ENCODE data around the gene PRR20G.

DNA sequence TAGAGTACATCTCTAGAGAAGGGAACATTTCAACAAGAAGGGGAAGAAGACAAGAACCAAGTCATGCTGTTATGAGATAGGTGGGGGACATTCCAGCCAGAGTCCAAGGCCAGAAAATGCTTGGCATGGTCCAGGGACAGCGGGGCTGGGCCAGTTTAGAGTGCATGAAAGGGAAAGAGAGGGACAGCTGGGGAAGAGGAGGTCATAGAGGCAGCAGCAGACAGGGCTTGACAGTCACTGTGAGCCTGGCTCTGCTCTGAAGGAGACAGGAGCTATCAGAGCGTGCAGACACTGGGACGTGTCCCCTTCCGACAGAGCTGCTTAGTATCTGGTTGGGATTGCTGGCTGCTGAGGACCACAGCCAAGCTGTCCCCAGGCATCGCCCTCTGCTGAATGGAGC, 35.7 kb upstream of the PRR20G start:
- no peak for TF ChIP-seq ZNF280A (IDR thresholded peaks at IDR 0.05; ENCODE audit: low read depth, partially characterized antibody)
- no peak for TF ChIP-seq TAF9B (IDR thresholded peaks at IDR 0.05; ENCODE audit: partially characterized antibody)
- TF ChIP-seq SRF (CRISPR knock-in tag; IDR thresholded peaks at IDR 0.05) = no peak
- no peak for TF ChIP-seq POLR2A (conservative IDR thresholded peaks at IDR 0.05)
- TF ChIP-seq ZKSCAN1 (IDR thresholded peaks at IDR 0.05; ENCODE audit: low read depth, low read length) = no peak
- no peak for TF ChIP-seq ELK1 (CRISPR knock-in tag; IDR thresholded peaks at IDR 0.05)
- no peak for TF ChIP-seq ATF7 (IDR thresholded peaks at IDR 0.05)
- no peak for TF ChIP-seq POLR2AphosphoS2 (IDR thresholded peaks at IDR 0.05; ENCODE audit: low read length)
- TF ChIP-seq SMARCA5 (IDR thresholded peaks at IDR 0.05) = no peak
- TF ChIP-seq NR3C1 (CRISPR knock-in tag; IDR thresholded peaks at IDR 0.05) = no peak
- TF ChIP-seq CTCF (IDR thresholded peaks at IDR 0.05 in 2 of 3, conservative IDR thresholded peaks at IDR 0.05 in 1 of 3; ENCODE audit: insufficient read depth in 2 of 3, low read depth in 1 of 3, low read length in 3 of 3) = no peak
- TF ChIP-seq ARID4B (CRISPR knock-in tag; IDR thresholded peaks at IDR 0.05) = no peak
- TF ChIP-seq NR2C2 (CRISPR knock-in tag; IDR thresholded peaks at IDR 0.05) = no peak
- TF ChIP-seq NR2C2 (tag; IDR thresholded peaks at IDR 0.05) = no peak
- TF ChIP-seq E2F8 (IDR thresholded peaks at IDR 0.05; ENCODE audit: low read depth, partially characterized antibody) = no peak
